WERI-Rb-1 (cell line): ENCODE data around the gene IFT25.

Experiments used
- DNase-seq: peaks from one replicate; pipeline ENCODE4 v3.0.0-alpha.2; 2020
- H3K27ac ChIP-seq: fragments of 250-450 bp; sonication (Bioruptor Pico); 2 replicates; pipeline ENCODE4 v1.5.1; 2020; ENCODE audit warnings: mild to moderate bottlenecking, moderate library complexity
- H3K27me3 ChIP-seq: fragments of 250-450 bp; sonication (Bioruptor Pico); 2 replicates; pipeline ENCODE4 v1.5.1; 2021; ENCODE audit warnings: mild to moderate bottlenecking, low read depth, moderate library complexity; ENCODE audit not compliant: insufficient read depth, severe bottlenecking
- H3K36me3 ChIP-seq: fragments of 250-450 bp; sonication (Bioruptor Pico); 2 replicates; pipeline ENCODE4 v1.5.1; 2020; ENCODE audit warnings: mild to moderate bottlenecking, moderate library complexity
- H3K4me3 ChIP-seq: 2 replicates; pipeline ENCODE4 v1.5.1; 2011; ENCODE audit warnings: low read depth, mild to moderate bottlenecking, control low read depth, low read length
- H3K9me3 ChIP-seq: fragments of 250-450 bp; sonication (Bioruptor Pico); 2 replicates; pipeline ENCODE4 v1.5.1; 2021; ENCODE audit warnings: mild to moderate bottlenecking, moderate library complexity; ENCODE audit not compliant: severe bottlenecking
- TF ChIP-seq, protein P1 (sequence below): IDR thresholded peaks from 2 replicates; pipeline ENCODE4 v1.5.1; 2011; ENCODE audit warnings: low read depth, mild to moderate bottlenecking, control low read depth, inconsistent platforms, low read length

IFT25 gene

DNA sequence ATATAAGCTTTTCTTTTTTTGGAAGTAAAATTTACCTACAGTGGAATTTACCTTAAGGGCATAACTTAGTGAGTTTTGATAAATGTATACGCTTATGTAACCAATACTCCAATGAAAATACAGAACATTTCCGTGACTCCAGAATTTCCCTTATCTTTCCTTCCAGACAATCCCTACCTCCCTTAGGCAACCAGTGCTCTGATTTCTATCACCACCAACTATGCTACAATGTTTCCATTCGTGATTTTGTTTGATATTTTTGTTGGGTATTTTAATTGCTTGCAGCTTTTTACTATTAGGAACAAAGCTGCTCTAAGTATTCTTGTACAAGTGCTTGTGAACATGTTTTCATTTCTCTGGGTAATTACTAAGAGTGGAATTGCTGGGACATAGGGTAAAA is 14.6 kb downstream of the IFT25 start:
- peaks cover 8% of the 10 kb centered on the region for H3K9me3 ChIP-seq
- no peak for DNase-seq
- H3K4me3 ChIP-seq: no peak overlapping the region
- TF ChIP-seq, protein P1, sequence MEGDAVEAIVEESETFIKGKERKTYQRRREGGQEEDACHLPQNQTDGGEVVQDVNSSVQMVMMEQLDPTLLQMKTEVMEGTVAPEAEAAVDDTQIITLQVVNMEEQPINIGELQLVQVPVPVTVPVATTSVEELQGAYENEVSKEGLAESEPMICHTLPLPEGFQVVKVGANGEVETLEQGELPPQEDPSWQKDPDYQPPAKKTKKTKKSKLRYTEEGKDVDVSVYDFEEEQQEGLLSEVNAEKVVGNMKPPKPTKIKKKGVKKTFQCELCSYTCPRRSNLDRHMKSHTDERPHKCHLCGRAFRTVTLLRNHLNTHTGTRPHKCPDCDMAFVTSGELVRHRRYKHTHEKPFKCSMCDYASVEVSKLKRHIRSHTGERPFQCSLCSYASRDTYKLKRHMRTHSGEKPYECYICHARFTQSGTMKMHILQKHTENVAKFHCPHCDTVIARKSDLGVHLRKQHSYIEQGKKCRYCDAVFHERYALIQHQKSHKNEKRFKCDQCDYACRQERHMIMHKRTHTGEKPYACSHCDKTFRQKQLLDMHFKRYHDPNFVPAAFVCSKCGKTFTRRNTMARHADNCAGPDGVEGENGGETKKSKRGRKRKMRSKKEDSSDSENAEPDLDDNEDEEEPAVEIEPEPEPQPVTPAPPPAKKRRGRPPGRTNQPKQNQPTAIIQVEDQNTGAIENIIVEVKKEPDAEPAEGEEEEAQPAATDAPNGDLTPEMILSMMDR: no peak
- no peak overlapping the region for H3K27ac ChIP-seq
- H3K27me3 ChIP-seq: no peaks in the 10 kb centered on the region
- H3K36me3 ChIP-seq: peaks cover 39% of the 10 kb centered on the region

DNA sequence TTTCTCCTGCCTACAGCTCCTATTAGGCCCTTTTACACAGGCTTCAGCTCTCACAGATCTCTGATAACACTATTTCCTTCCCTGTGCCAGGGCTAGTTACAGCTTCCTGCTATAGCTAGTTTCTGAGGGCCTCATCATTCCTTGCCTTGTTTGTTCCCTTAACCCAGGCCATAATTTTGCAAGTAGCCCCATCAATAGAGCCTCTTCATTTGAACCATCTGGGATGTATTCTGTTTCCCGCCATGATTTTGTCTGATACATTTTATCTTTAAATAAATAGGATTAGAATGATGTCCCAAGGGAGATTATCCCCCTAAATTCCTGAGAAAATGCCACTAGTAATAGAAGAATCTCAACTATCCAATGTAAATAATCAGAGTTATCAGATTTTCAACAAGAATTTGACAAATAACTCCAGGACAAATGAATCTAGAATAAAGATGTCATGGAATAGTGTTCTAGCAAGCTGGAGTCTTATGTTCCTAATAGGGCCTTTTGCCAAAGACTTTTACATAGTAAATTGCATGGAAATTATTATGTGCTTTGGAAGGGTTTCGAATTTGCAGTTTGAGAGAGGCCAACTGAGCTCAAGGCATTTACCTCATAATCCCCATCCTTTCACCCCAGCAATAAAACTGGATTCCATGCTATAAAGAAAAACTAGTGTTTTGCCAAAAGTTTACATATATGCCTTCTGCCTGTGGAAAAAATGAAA is 16.1 kb downstream of the IFT25 start:
- Histone ChIP-seq H3K27me3 (no peaks in the 10 kb centered on the region), H3K9me3 (peaks cover 4% of the 10 kb centered on the region), H3K36me3 (peaks cover 26% of the 10 kb centered on the region), H3K27ac (no peak overlapping the region), H3K4me3 (no peak overlapping the region)
- DNase-seq: no peak
- TF ChIP-seq, protein P1: no peak

DNA sequence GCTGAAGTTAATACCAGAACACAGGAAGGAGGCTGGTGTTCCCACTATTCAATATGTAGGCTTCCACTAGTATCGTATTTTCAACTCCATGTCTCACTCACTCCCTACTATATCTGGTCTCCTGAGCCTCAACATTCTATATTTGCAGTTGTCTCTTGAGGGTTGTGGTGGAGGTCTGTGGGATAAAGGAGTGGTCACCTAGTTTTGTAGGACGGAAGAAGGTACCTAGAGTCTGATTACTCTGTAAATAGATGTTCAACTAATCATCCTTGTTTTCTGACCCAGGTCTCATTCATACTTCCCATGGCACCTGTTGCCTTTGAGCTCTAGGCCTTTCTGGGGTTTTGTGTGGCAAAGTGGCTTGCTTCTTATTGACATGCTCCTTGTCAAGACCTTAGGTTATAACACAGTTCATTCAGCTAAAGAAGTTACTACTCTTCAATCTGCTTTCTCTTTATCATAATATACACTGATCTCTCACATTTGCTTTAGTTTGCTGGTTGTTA is 18.1 kb downstream of the IFT25 start:
- no peak overlapping the region for H3K27ac ChIP-seq
- H3K4me3 ChIP-seq: no peak overlapping the region
- H3K36me3 ChIP-seq: peaks cover 33% of the 10 kb centered on the region
- TF ChIP-seq, protein P1: no peak
- no peak for DNase-seq
- no peaks in the 10 kb centered on the region for H3K9me3 ChIP-seq
- no peaks in the 10 kb centered on the region for H3K27me3 ChIP-seq

DNA sequence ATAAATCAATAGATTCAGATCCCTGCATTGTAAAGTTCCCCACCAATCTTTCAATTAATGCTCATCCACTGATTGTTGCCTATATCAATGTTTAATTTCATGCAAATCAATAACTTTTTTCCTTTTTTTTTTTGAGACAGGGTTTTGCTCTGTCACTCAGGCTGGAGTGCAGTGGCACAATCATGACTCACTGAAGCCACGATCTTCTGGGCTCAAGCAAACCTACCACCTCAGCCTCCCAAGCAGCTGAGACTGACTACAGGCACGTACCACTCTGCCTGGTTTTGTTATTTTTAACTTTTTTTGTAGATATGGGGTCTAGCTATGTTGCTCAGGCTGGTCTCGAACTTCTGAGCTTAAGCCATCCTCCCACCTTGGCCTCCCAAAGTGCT is 25.8 kb downstream of the IFT25 start:
- no peaks in the 10 kb centered on the region for H3K9me3 ChIP-seq
- no peaks in the 10 kb centered on the region for H3K27me3 ChIP-seq
- TF ChIP-seq, protein P1: no peak
- H3K27ac ChIP-seq: no peak overlapping the region
- no peak for DNase-seq
- H3K4me3 ChIP-seq: no peak overlapping the region
- H3K36me3 ChIP-seq: peaks cover 35% of the 10 kb centered on the region

DNA sequence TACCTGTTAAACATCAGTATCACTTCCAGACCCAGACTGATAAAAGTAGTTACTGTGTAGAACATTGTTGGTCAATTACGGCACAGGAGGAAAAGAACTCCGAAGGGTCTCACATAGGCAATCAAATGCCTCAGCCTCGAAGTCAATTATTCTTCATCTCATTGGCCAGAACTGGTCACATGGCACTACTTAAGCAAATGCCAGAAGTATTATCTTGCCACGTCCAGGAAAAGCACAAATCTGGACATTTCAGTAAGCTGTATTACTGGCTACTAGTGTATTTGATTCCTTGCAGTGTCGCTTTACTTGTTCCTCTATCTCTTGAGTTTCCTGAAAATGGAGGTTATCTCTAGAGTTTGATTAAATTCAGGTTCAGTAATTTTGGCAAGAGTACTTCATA is 27.2 kb downstream of the IFT25 start:
- Histone ChIP-seq H3K9me3 (no peaks in the 10 kb centered on the region), H3K4me3 (no peak overlapping the region), H3K27me3 (no peaks in the 10 kb centered on the region), H3K27ac (no peak overlapping the region), H3K36me3 (peaks cover 30% of the 10 kb centered on the region)
- DNase-seq: no peak
- TF ChIP-seq, protein P1: no peak
